CD8-positive, alpha-beta memory T cell (primary cell): Measurements from ENCODE around the gene DLGAP5. TPM values are rescaled to one million over a fixed set of nuclear protein-coding genes. Genes with fewer than 3 reads are reported as not detected.
A peak's percentile ranks its signal among the peaks of the same experiment; 100 is the strongest.

Experiments used
- CTCF ChIA-PET: fragments of 350-600 bp; sonication (Branson Sonifier 250); formaldehyde crosslinking; loops from one replicate; lab custom pipeline; 2021; ENCODE audit warnings: antibody characterized with exemption; lab: Charles Lee
- POLR2A ChIA-PET: fragments of 350-600 bp; sonication (Branson Sonifier 250); formaldehyde crosslinking; loops from one replicate; lab custom pipeline; 2021; ENCODE audit warnings: antibody characterized with exemption; lab: Charles Lee
- DNase-seq, 5 donors: peaks; one replicate each; pipeline versions ENCODE4 v3.0.0 to v3.0.0-alpha.2; 2020 to 2022; ENCODE audit warnings: mixed read lengths in 1 of 5
- H3K27ac ChIP-seq: one replicate; pipeline ENCODE4 v1.7.0; 2013; ENCODE audit warnings: low read depth, mild to moderate bottlenecking, low read length, moderate library complexity
- H3K27me3 ChIP-seq: 2 replicates; pipeline ENCODE4 v1.7.0; 2013; ENCODE audit warnings: low read length, mild to moderate bottlenecking; ENCODE audit not compliant: insufficient read depth, poor library complexity, severe bottlenecking
- H3K36me3 ChIP-seq: 2 replicates; pipeline ENCODE4 v1.7.0; 2013; ENCODE audit warnings: mild to moderate bottlenecking, low read length, moderate library complexity; ENCODE audit not compliant: insufficient read depth
- H3K4me1 ChIP-seq: 2 replicates; pipeline ENCODE4 v1.7.0; 2013; ENCODE audit warnings: mild to moderate bottlenecking, low read length, moderate library complexity; ENCODE audit not compliant: insufficient read depth
- H3K4me3 ChIP-seq: 2 replicates; pipeline ENCODE4 v1.7.0; 2013; ENCODE audit warnings: mild to moderate bottlenecking, low read length
- H3K9me3 ChIP-seq: 2 replicates; pipeline ENCODE4 v1.7.0; 2013; ENCODE audit warnings: mild to moderate bottlenecking, low read length
- H3K27ac Mint-ChIP-seq, 8 donors: one replicate each; pipeline ENCODE4 v1.8.0; 2020 to 2021; ENCODE audit warnings: mixed read lengths in 8 of 8, mild to moderate bottlenecking in 6 of 8, inconsistent platforms in 3 of 8, moderate library complexity in 3 of 8
- H3K27me3 Mint-ChIP-seq, 2 donors: one replicate each; pipeline ENCODE4 v1.8.0; 2020 to 2021; ENCODE audit warnings: mixed read lengths in 2 of 2, mild to moderate bottlenecking in 1 of 2, moderate library complexity in 1 of 2
- H3K36me3 Mint-ChIP-seq, 3 donors: one replicate each; pipeline ENCODE4 v1.8.0; 2020 to 2021; ENCODE audit warnings: mixed read lengths in 3 of 3, inconsistent platforms in 1 of 3, mild to moderate bottlenecking in 1 of 3
- H3K4me1 Mint-ChIP-seq, 3 donors: one replicate each; pipeline ENCODE4 v1.8.0; 2020 to 2021; ENCODE audit warnings: mixed read lengths in 3 of 3, inconsistent platforms in 1 of 3, mild to moderate bottlenecking in 1 of 3
- H3K4me3 Mint-ChIP-seq, 7 donors: one replicate each; pipeline ENCODE4 v1.8.0; 2020 to 2021; ENCODE audit warnings: mixed read lengths in 7 of 7, mild to moderate bottlenecking in 6 of 7, moderate library complexity in 4 of 7, inconsistent platforms in 2 of 7
- H3K9me3 Mint-ChIP-seq, 5 donors: one replicate each; pipeline ENCODE4 v1.8.0; 2020 to 2022; ENCODE audit warnings: mixed read lengths in 5 of 5, mild to moderate bottlenecking in 3 of 5, moderate library complexity in 2 of 5, inconsistent platforms in 1 of 5
- polyA plus RNA-seq: library from polyadenylated mRNA; unstranded; fragments of 300-500 nt; fragmentation: Illumina TruSeq; gene quantifications from one replicate; pipeline ENCODE4 v1.2.3, GENCODE V29; 2021
- total RNA-seq, 2 experiments: library from RNA; stranded (reverse); gene quantifications; one replicate each; pipeline ENCODE4 v1.2.3, GENCODE V29; 2021

The DLGAP5 gene
- total and polyA plus RNA-seq, 3 experiments from 2014 or later, result 0.21 to 38.8 (median 36.0) TPM

- no peaks in the 10 kb centered on the region for H3K9me3 ChIP-seq
- no peak for DNase-seq
- H3K4me1 Mint-ChIP-seq, result peaks cover 0 to 4% (median 0%) of the 10 kb centered on the region in 3 donors
- no peak overlapping the region for H3K4me3 ChIP-seq
- H3K36me3 Mint-ChIP-seq, result no peaks in the 10 kb centered on the region
- H3K9me3 Mint-ChIP-seq, result no peaks in the 10 kb centered on the region
- no peaks in the 10 kb centered on the region for H3K36me3 ChIP-seq
- no peak overlapping the region for H3K27ac ChIP-seq
- peaks cover 0 to 2% of the 10 kb centered on the region in 2 donors for H3K27me3 Mint-ChIP-seq
- H3K27ac Mint-ChIP-seq, result no peak overlapping the region
- ChIA-PET CTCF (no interaction called here), POLR2A (no interaction called here)
- no peaks in the 10 kb centered on the region for H3K27me3 ChIP-seq
- H3K4me3 Mint-ChIP-seq, result no peak overlapping the region
- H3K4me1 ChIP-seq, result no peaks in the 10 kb centered on the region
Observed at GRCh38 chr14:55115460-55115859, 75.9 kb downstream of the DLGAP5 start.

GRCh38 chr14:55114720-55115119 lies 76.7 kb downstream of the DLGAP5 start:
- no peak for DNase-seq
- Histone ChIP-seq H3K4me1 (no peaks in the 10 kb centered on the region), H3K27ac (no peak overlapping the region), H3K9me3 (no peaks in the 10 kb centered on the region), H3K27me3 (no peaks in the 10 kb centered on the region), H3K4me3 (no peak overlapping the region), H3K36me3 (no peaks in the 10 kb centered on the region)
- Mint-ChIP-seq H3K27ac (peak overlapping the region in 1 of 8 donors; percentile 29), H3K36me3 (no peaks in the 10 kb centered on the region), H3K27me3 (peaks cover 0 to 2% of the 10 kb centered on the region in 2 donors), H3K4me3 (no peak overlapping the region), H3K4me1 (peaks cover 0 to 4% (median 0%) of the 10 kb centered on the region in 3 donors), H3K9me3 (no peaks in the 10 kb centered on the region)
- ChIA-PET POLR2A (no interaction called here), CTCF (interaction anchor here (0.7 to 1.3 kb wide), 5 partner anchors 10 to 24 kb away, joined by 3 to 4 read pairs (median 3); partner anchors contain the start of gene LGALS3)

DNA sequence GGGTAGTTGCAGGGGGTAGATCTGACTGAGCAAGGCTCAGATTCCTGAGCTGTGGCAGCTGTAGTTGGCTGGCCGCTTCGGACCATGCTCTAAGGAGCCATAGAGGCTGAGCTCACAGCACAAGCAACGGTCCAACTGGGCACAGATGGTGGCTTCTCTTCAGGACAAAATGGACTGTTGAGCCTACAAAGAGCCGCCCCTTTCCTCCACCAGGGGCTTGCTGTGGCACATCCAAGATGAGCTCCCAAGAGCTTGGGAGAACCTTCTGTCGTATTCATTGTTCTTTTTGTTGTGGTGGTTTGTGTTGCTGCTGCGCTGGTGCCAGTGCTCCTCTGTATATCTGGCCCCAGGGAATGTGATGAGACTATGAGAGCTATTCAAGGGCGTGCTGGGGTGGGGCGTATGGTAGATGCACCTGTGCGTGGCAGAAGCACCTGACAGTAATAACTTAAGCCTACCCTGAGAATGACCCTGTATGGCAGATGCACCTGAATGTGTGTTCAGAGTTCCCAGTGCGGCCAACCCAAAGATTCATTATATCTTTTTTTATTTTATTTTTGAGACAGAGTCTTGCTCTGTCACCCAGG lies 80.2 kb downstream of the DLGAP5 start:
- POLR2A ChIA-PET, result no interaction called here
- H3K27me3 ChIP-seq, result no peaks in the 10 kb centered on the region
- H3K36me3 ChIP-seq, result no peaks in the 10 kb centered on the region
- Mint-ChIP-seq H3K4me3 (no peak overlapping the region), H3K9me3 (no peaks in the 10 kb centered on the region), H3K4me1 (peaks cover 12 to 18% (median 17%) of the 10 kb centered on the region in 3 donors), H3K36me3 (no peaks in the 10 kb centered on the region), H3K27me3 (peaks cover 0 to 2% of the 10 kb centered on the region in 2 donors), H3K27ac (no peak overlapping the region)
- DNase-seq, result no peak
- H3K4me3 ChIP-seq, result no peak overlapping the region
- H3K4me1 ChIP-seq, result no peaks in the 10 kb centered on the region
- no peak overlapping the region for H3K27ac ChIP-seq
- no peaks in the 10 kb centered on the region for H3K9me3 ChIP-seq
- CTCF ChIA-PET, result interaction anchor here (0.9 to 1.1 kb wide), 3 partner anchors 9 to 22 kb away, joined by 3 to 4 read pairs (median 4); no protein-coding TSS in a partner anchor

DNA sequence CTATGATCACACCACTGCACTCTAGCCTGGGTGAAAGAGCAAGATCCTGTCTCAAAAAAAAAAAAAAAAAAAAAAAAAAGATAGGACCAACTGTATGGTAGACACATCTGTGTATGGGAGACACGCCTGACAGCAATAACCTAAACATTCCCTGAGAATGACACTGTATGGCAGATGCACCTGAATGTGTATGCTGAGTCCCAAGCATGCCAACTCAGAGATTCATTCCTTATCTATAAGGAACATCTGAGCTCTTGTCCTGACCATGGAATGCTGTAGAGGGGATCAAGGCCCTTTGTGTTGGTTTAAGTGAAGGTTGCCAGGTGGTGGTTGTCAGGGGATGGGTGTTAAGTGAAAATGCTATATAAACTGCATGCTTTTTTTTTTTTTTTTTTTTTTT lies 81.5 kb downstream of the DLGAP5 start:
- ChIA-PET CTCF (interaction anchor here (0.6 to 1.6 kb wide), 3 partner anchors 12 to 51 kb away, joined by 3 to 4 read pairs (median 3); no protein-coding TSS in a partner anchor), POLR2A (interaction anchor here (0.5 to 1.0 kb wide), 3 partner anchors 11 to 37 kb away, joined by 3 to 14 read pairs (median 3); no protein-coding TSS in a partner anchor)
- H3K27me3 Mint-ChIP-seq, result peaks cover 0 to 2% of the 10 kb centered on the region in 2 donors

DNA sequence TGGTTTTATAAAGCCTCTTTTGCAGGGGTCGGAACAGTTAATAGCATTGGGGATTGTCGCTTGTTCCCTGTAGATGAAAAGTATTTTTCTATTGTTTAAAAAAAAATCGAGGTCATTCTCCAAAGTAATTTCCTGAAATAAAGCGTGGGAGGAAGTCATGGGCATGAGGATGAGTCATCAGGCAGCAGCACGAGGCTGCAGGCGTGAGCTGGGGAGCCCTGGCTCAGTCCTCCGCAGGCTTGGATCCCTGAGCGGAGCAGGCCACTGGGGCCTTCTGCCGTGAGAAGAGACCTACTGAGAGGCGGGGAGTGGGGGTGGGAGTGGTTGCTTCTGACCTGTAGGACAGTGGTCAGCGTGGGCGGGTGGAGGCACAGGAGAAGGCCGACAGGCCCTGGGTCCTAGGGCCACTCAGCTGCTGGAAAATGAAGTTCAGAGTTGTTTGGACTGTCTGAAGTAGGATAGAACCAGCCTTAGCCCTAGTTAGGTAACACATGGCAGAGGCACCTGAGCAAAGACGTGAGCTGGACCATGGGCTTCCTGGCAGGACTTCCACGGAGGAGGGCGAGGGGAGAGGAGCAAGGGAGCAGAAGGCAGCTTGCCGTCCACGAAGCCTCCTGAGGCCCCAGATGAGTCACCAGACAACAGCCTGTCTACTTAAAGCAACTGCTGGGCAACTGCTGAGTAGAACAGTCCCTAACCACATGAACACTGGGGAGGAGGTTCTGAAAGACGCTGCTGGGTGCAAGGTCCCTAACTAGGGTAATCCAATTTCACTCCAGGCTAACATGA lies 83.4 kb downstream of the DLGAP5 start:
- peaks cover 3 to 9% (median 5%) of the 10 kb centered on the region in 5 donors for H3K9me3 Mint-ChIP-seq
- POLR2A ChIA-PET, result interaction anchor here (0.5 to 1.7 kb wide), 3 partner anchors 10 to 86 kb away, joined by 3 to 11 read pairs (median 3); partner anchors contain the start of gene DLGAP5
- H3K9me3 ChIP-seq, result peaks cover 7% of the 10 kb centered on the region
- H3K4me1 ChIP-seq, result peaks cover 18% of the 10 kb centered on the region
- DNase-seq, result peak in 2 of 5 donors; percentile 19 to 60
- peaks cover 32 to 40% (median 39%) of the 10 kb centered on the region in 3 donors for H3K4me1 Mint-ChIP-seq
- no peaks in the 10 kb centered on the region for H3K36me3 ChIP-seq
- CTCF ChIA-PET, result interaction anchor here (1.0 to 2.0 kb wide), 5 partner anchors 12 to 57 kb away, joined by 4 to 6 read pairs (median 4); partner anchors contain the start of gene MAPK1IP1L
- no peak overlapping the region for H3K4me3 ChIP-seq
- H3K27me3 ChIP-seq, result no peaks in the 10 kb centered on the region
- peak overlapping the region; percentile 66 to 84 (median 80) for H3K27ac Mint-ChIP-seq
- peak overlapping the region in 5 of 7 donors; percentile 24 to 54 (median 44) for H3K4me3 Mint-ChIP-seq
- H3K27me3 Mint-ChIP-seq, result no peaks in the 10 kb centered on the region
- H3K36me3 Mint-ChIP-seq, result peaks cover 0 to 9% (median 0%) of the 10 kb centered on the region in 3 donors
- peak overlapping the region; percentile 38 for H3K27ac ChIP-seq

More for the DNA sequence above, 81.5 kb downstream of the DLGAP5 start:
- Mint-ChIP-seq H3K27ac (no peak overlapping the region), H3K9me3 (peaks cover 0 to 1% (median 0%) of the 10 kb centered on the region in 5 donors), H3K4me3 (no peak overlapping the region), H3K4me1 (peaks cover 15 to 23% (median 22%) of the 10 kb centered on the region in 3 donors), H3K36me3 (no peaks in the 10 kb centered on the region)
- Histone ChIP-seq H3K27ac (no peak overlapping the region), H3K27me3 (no peaks in the 10 kb centered on the region), H3K4me1 (no peaks in the 10 kb centered on the region), H3K9me3 (no peaks in the 10 kb centered on the region), H3K4me3 (no peak overlapping the region), H3K36me3 (no peaks in the 10 kb centered on the region)
- no peak for DNase-seq

- no peak overlapping the region for H3K27ac ChIP-seq
- H3K27me3 ChIP-seq, result no peaks in the 10 kb centered on the region
- Mint-ChIP-seq H3K4me3 (no peak overlapping the region), H3K9me3 (peaks cover 3 to 9% (median 7%) of the 10 kb centered on the region in 5 donors), H3K27ac (peak overlapping the region in 4 of 8 donors; percentile 59 to 86 (median 78)), H3K27me3 (no peaks in the 10 kb centered on the region), H3K36me3 (peaks cover 0 to 9% (median 0%) of the 10 kb centered on the region in 3 donors), H3K4me1 (peaks cover 45 to 57% (median 54%) of the 10 kb centered on the region in 3 donors)
- H3K4me3 ChIP-seq, result no peak overlapping the region
- no peaks in the 10 kb centered on the region for H3K36me3 ChIP-seq
- ChIA-PET CTCF (no interaction called here), POLR2A (no interaction called here)
- peaks cover 32% of the 10 kb centered on the region for H3K4me1 ChIP-seq
- H3K9me3 ChIP-seq, result peaks cover 7% of the 10 kb centered on the region
- DNase-seq, result no peak
Observed at GRCh38 chr14:55105991-55106390, 85.4 kb downstream of the DLGAP5 start.

DNA sequence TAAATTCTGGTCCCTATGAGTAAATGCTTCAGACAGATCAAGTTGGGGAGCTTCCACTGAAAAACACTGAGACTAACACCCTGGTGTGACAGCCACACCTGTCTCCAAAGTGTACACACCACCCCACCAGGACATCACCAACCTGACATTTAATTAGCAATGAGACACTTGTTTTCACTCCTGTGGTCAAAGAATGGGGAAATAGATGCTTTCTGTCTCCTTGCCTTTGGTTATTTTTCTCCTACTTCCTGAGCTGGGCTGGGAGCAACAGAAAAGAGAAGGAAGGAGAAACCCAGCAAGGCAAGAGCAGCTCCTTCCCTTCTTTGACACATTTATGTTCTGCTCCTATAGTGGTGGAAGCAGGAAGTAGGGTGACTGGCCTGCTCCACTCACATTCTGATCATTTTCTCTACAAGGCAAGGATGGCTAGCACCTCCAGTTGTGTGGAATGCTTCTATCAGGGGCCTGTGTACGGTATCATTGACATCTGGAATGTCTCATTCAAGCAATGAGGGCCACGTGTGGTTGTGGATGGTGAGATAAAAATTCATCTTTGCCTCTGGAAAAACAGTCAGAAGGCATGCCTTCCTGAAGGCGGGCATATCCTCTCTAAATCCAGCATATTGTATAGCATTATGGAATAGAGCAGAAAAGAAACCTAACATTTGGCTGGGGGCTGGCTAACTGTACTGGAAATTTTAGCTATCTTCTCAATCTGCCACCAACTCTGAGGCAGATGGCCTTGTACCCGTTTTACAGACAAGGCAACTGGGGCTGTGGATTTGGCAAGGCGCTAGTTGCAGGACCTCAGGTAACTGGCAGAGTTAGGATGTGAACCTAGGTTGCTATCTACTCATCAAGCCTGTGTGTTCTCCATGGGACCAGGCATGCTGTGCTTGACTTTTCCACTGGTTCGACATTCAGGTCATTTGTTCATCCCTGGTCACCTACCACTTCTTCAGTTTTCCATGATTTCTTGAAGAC lies 87.1 kb downstream of the DLGAP5 start:
- DNase-seq, result no peak
- Mint-ChIP-seq H3K27ac (peak overlapping the region; percentile 92 to 99 (median 98)), H3K4me3 (peak overlapping the region in 6 of 7 donors; percentile 27 to 84 (median 76)), H3K9me3 (peaks cover 3 to 9% (median 7%) of the 10 kb centered on the region in 5 donors), H3K4me1 (peaks cover 56 to 71% (median 58%) of the 10 kb centered on the region in 3 donors), H3K36me3 (peaks cover 0 to 9% (median 0%) of the 10 kb centered on the region in 3 donors), H3K27me3 (no peaks in the 10 kb centered on the region)
- Histone ChIP-seq H3K9me3 (peaks cover 7% of the 10 kb centered on the region), H3K27ac (peak overlapping the region; percentile 68), H3K36me3 (no peaks in the 10 kb centered on the region), H3K4me3 (no peak overlapping the region), H3K27me3 (no peaks in the 10 kb centered on the region), H3K4me1 (peaks cover 32% of the 10 kb centered on the region)
- ChIA-PET CTCF (interaction anchor here (1.1 to 4.3 kb wide), 7 partner anchors 13 to 57 kb away, joined by 3 to 32 read pairs (median 12); partner anchors contain the start of genes LGALS3 and MAPK1IP1L), POLR2A (interaction anchor here (0.5 to 3.2 kb wide), 9 partner anchors 12 to 324 kb away, joined by 3 to 38 read pairs (median 6); partner anchors contain the start of genes LGALS3 and MAPK1IP1L)
